Nephron progenitor cell (in vitro differentiated cells): ENCODE measurements around the gene ILK.

Source experiments
- DNase-seq: peaks from one replicate; pipeline ENCODE4 v3.0.0; 2021
- H3K27ac Mint-ChIP-seq: 2 replicates; pipeline ENCODE4 v1.8.0; 2021; ENCODE audit warnings: mild to moderate bottlenecking, moderate library complexity, mixed read lengths
- H3K27me3 Mint-ChIP-seq: 2 replicates; pipeline ENCODE4 v1.8.0; 2021; ENCODE audit warnings: mild to moderate bottlenecking, low read depth, mixed read lengths; ENCODE audit not compliant: poor library complexity
- H3K36me3 Mint-ChIP-seq: 2 replicates; pipeline ENCODE4 v1.8.0; 2021; ENCODE audit warnings: low read depth, mixed read lengths
- H3K4me1 Mint-ChIP-seq: 2 replicates; pipeline ENCODE4 v1.8.0; 2021; ENCODE audit warnings: mixed read lengths
- H3K4me3 Mint-ChIP-seq: 2 replicates; pipeline ENCODE4 v1.8.0; 2021; ENCODE audit warnings: mild to moderate bottlenecking, moderate library complexity, mixed read lengths
- H3K9me3 Mint-ChIP-seq: 2 replicates; pipeline ENCODE4 v1.8.0; 2021; ENCODE audit warnings: mild to moderate bottlenecking, moderate library complexity, mixed read lengths
- CTCF ChIP-seq: fragments of 200-600 bp; sonication (generic); IDR thresholded peaks from 2 replicates; pipeline ENCODE4 v1.5.0; 2021; ENCODE audit warnings: antibody characterized with exemption

ILK gene

GRCh38 chr11:6566704-6567370 lies 36.7 kb upstream of the ILK start:
- DNase-seq: no peak
- H3K27me3 Mint-ChIP-seq: peaks cover 2% of the 10 kb centered on the region
- peaks cover 19% of the 10 kb centered on the region for H3K36me3 Mint-ChIP-seq
- H3K4me1 Mint-ChIP-seq: peaks cover 5% of the 10 kb centered on the region
- no peak overlapping the region for H3K27ac Mint-ChIP-seq
- H3K4me3 Mint-ChIP-seq: no peak overlapping the region
- H3K9me3 Mint-ChIP-seq: no peaks in the 10 kb centered on the region
- TF ChIP-seq CTCF: no peak

- Mint-ChIP-seq H3K4me1 (peaks cover 5% of the 10 kb centered on the region), H3K27ac (peak overlapping the region; percentile 57), H3K36me3 (peaks cover 24% of the 10 kb centered on the region), H3K27me3 (peaks cover 2% of the 10 kb centered on the region), H3K9me3 (no peaks in the 10 kb centered on the region), H3K4me3 (no peak overlapping the region)
- no peak for TF ChIP-seq CTCF
- DNase-seq: no peak
Observed at GRCh38 chr11:6567371-6567745, 36.2 kb upstream of the ILK start.

- Mint-ChIP-seq H3K36me3 (peaks cover 30% of the 10 kb centered on the region), H3K4me3 (no peak overlapping the region), H3K27me3 (peaks cover 2% of the 10 kb centered on the region), H3K4me1 (peaks cover 5% of the 10 kb centered on the region), H3K27ac (no peak overlapping the region), H3K9me3 (no peaks in the 10 kb centered on the region)
- DNase-seq: no peak
- no peak for TF ChIP-seq CTCF
Observed at GRCh38 chr11:6568191-6568918, 35.2 kb upstream of the ILK start.

GRCh38 chr11:6569706-6570105 lies 33.9 kb upstream of the ILK start:
- Mint-ChIP-seq H3K36me3 (peaks cover 30% of the 10 kb centered on the region), H3K27me3 (peaks cover 2% of the 10 kb centered on the region), H3K27ac (no peak overlapping the region), H3K9me3 (no peaks in the 10 kb centered on the region), H3K4me3 (no peak overlapping the region), H3K4me1 (peaks cover 5% of the 10 kb centered on the region)
- no peak for TF ChIP-seq CTCF
- DNase-seq: no peak

GRCh38 chr11:6570691-6571427 lies 32.7 kb upstream of the ILK start:
- TF ChIP-seq CTCF: no peak
- Mint-ChIP-seq H3K4me1 (peaks cover 5% of the 10 kb centered on the region), H3K27ac (no peak overlapping the region), H3K9me3 (no peaks in the 10 kb centered on the region), H3K27me3 (peaks cover 2% of the 10 kb centered on the region), H3K4me3 (no peak overlapping the region), H3K36me3 (peaks cover 30% of the 10 kb centered on the region)
- no peak for DNase-seq
